T-helper 1 cell treated with Interleukin-12 subunit alpha and Interleukin-12 subunit beta and Interleukin-4 antibody, amounts not matched to agents 30 μg/mL and 1 μg/mL, for 36 hours (primary cell): Measurements from ENCODE around the gene TTC27.
A peak's percentile ranks its signal among the peaks of the same experiment; 100 is the strongest.

Experiments
- H3K27ac Mint-ChIP-seq: one replicate; pipeline ENCODE4 v1.8.0; 2021; ENCODE audit warnings: mild to moderate bottlenecking, mixed read lengths
- H3K27me3 Mint-ChIP-seq: one replicate; pipeline ENCODE4 v1.8.0; 2021; ENCODE audit warnings: low read depth, mixed read lengths
- H3K36me3 Mint-ChIP-seq: one replicate; pipeline ENCODE4 v1.8.0; 2021; ENCODE audit warnings: low read depth, mixed read lengths
- H3K4me1 Mint-ChIP-seq: one replicate; pipeline ENCODE4 v1.8.0; 2021; ENCODE audit warnings: low read depth, mixed read lengths
- H3K4me3 Mint-ChIP-seq: one replicate; pipeline ENCODE4 v1.8.0; 2021; ENCODE audit warnings: mild to moderate bottlenecking, moderate library complexity, mixed read lengths
- H3K9me3 Mint-ChIP-seq: one replicate; pipeline ENCODE4 v1.8.0; 2021; ENCODE audit warnings: mixed read lengths

Gene TTC27

GRCh38 chr2:32697156-32697555 lies 69.3 kb downstream of the TTC27 start:
- no peaks in the 10 kb centered on the region for H3K9me3 Mint-ChIP-seq
- H3K4me1 Mint-ChIP-seq: peaks cover 11% of the 10 kb centered on the region
- H3K27ac Mint-ChIP-seq: no peak overlapping the region
- no peaks in the 10 kb centered on the region for H3K27me3 Mint-ChIP-seq
- no peak overlapping the region for H3K4me3 Mint-ChIP-seq
- H3K36me3 Mint-ChIP-seq: no peaks in the 10 kb centered on the region

GRCh38 chr2:32699151-32699550 lies 71.3 kb downstream of the TTC27 start:
- no peaks in the 10 kb centered on the region for H3K9me3 Mint-ChIP-seq
- H3K4me1 Mint-ChIP-seq: peaks cover 17% of the 10 kb centered on the region
- H3K36me3 Mint-ChIP-seq: peaks cover 3% of the 10 kb centered on the region
- no peaks in the 10 kb centered on the region for H3K27me3 Mint-ChIP-seq
- H3K4me3 Mint-ChIP-seq: no peak overlapping the region
- no peak overlapping the region for H3K27ac Mint-ChIP-seq

GRCh38 chr2:32701806-32702205 lies 74.0 kb downstream of the TTC27 start:
- peaks cover 17% of the 10 kb centered on the region for H3K4me1 Mint-ChIP-seq
- peak overlapping the region; percentile 41 for H3K27ac Mint-ChIP-seq
- peaks cover 5% of the 10 kb centered on the region for H3K36me3 Mint-ChIP-seq
- H3K4me3 Mint-ChIP-seq: no peak overlapping the region
- H3K9me3 Mint-ChIP-seq: no peaks in the 10 kb centered on the region
- no peaks in the 10 kb centered on the region for H3K27me3 Mint-ChIP-seq

GRCh38 chr2:32702303-32703064 lies 74.6 kb downstream of the TTC27 start:
- Mint-ChIP-seq H3K4me1 (peaks cover 17% of the 10 kb centered on the region), H3K27ac (peak overlapping the region; percentile 55), H3K36me3 (peaks cover 5% of the 10 kb centered on the region), H3K9me3 (no peaks in the 10 kb centered on the region), H3K4me3 (no peak overlapping the region), H3K27me3 (no peaks in the 10 kb centered on the region)

- Mint-ChIP-seq H3K27ac (no peak overlapping the region), H3K27me3 (no peaks in the 10 kb centered on the region), H3K4me3 (no peak overlapping the region), H3K4me1 (peaks cover 8% of the 10 kb centered on the region), H3K9me3 (no peaks in the 10 kb centered on the region), H3K36me3 (peaks cover 5% of the 10 kb centered on the region)
Observed at GRCh38 chr2:32706815-32707579, 79.1 kb downstream of the TTC27 start.

- peaks cover 2% of the 10 kb centered on the region for H3K4me1 Mint-ChIP-seq
- peaks cover 5% of the 10 kb centered on the region for H3K36me3 Mint-ChIP-seq
- H3K4me3 Mint-ChIP-seq: no peak overlapping the region
- no peaks in the 10 kb centered on the region for H3K27me3 Mint-ChIP-seq
- no peak overlapping the region for H3K27ac Mint-ChIP-seq
- H3K9me3 Mint-ChIP-seq: no peaks in the 10 kb centered on the region
Observed at GRCh38 chr2:32711219-32711618, 83.4 kb downstream of the TTC27 start.

- Mint-ChIP-seq H3K36me3 (peaks cover 7% of the 10 kb centered on the region), H3K4me3 (no peak overlapping the region), H3K27ac (no peak overlapping the region), H3K4me1 (peaks cover 2% of the 10 kb centered on the region), H3K27me3 (no peaks in the 10 kb centered on the region), H3K9me3 (no peaks in the 10 kb centered on the region)
Observed at GRCh38 chr2:32711908-32712501, 84.2 kb downstream of the TTC27 start.

GRCh38 chr2:32712870-32713269 lies 85.0 kb downstream of the TTC27 start:
- Mint-ChIP-seq H3K4me3 (no peak overlapping the region), H3K9me3 (no peaks in the 10 kb centered on the region), H3K4me1 (peaks cover 2% of the 10 kb centered on the region), H3K27ac (no peak overlapping the region), H3K27me3 (no peaks in the 10 kb centered on the region), H3K36me3 (peaks cover 8% of the 10 kb centered on the region)

- Mint-ChIP-seq H3K27ac (no peak overlapping the region), H3K36me3 (peaks cover 8% of the 10 kb centered on the region), H3K4me3 (no peak overlapping the region), H3K9me3 (no peaks in the 10 kb centered on the region), H3K4me1 (peaks cover 2% of the 10 kb centered on the region), H3K27me3 (no peaks in the 10 kb centered on the region)
Observed at GRCh38 chr2:32714521-32714920, 86.7 kb downstream of the TTC27 start.

GRCh38 chr2:32715391-32715841 lies 87.6 kb downstream of the TTC27 start:
- H3K4me1 Mint-ChIP-seq: peaks cover 2% of the 10 kb centered on the region
- H3K27ac Mint-ChIP-seq: no peak overlapping the region
- H3K36me3 Mint-ChIP-seq: peaks cover 8% of the 10 kb centered on the region

GRCh38 chr2:32715981-32716380 lies 88.1 kb downstream of the TTC27 start:
- Mint-ChIP-seq H3K27me3 (no peaks in the 10 kb centered on the region), H3K36me3 (peaks cover 8% of the 10 kb centered on the region), H3K4me3 (no peak overlapping the region), H3K4me1 (peaks cover 2% of the 10 kb centered on the region), H3K9me3 (no peaks in the 10 kb centered on the region), H3K27ac (no peak overlapping the region)

More at GRCh38 chr2:32715391-32715841, 87.6 kb downstream of the TTC27 start:
- H3K9me3 Mint-ChIP-seq: no peaks in the 10 kb centered on the region
- H3K4me3 Mint-ChIP-seq: no peak overlapping the region
- no peaks in the 10 kb centered on the region for H3K27me3 Mint-ChIP-seq

- Mint-ChIP-seq H3K27ac (no peak overlapping the region), H3K9me3 (no peaks in the 10 kb centered on the region), H3K4me3 (no peak overlapping the region), H3K4me1 (peaks cover 2% of the 10 kb centered on the region), H3K27me3 (no peaks in the 10 kb centered on the region), H3K36me3 (peaks cover 8% of the 10 kb centered on the region)
Observed at GRCh38 chr2:32716598-32716997, 88.7 kb downstream of the TTC27 start.

GRCh38 chr2:32718752-32719151 lies 90.9 kb downstream of the TTC27 start:
- H3K36me3 Mint-ChIP-seq: peaks cover 10% of the 10 kb centered on the region
- H3K27me3 Mint-ChIP-seq: no peaks in the 10 kb centered on the region
- no peak overlapping the region for H3K27ac Mint-ChIP-seq
- H3K4me1 Mint-ChIP-seq: peaks cover 6% of the 10 kb centered on the region
- H3K4me3 Mint-ChIP-seq: no peak overlapping the region
- peaks cover 6% of the 10 kb centered on the region for H3K9me3 Mint-ChIP-seq

GRCh38 chr2:32719430-32719829 lies 91.6 kb downstream of the TTC27 start:
- H3K27me3 Mint-ChIP-seq: no peaks in the 10 kb centered on the region
- H3K9me3 Mint-ChIP-seq: peaks cover 6% of the 10 kb centered on the region
- no peak overlapping the region for H3K4me3 Mint-ChIP-seq
- peaks cover 10% of the 10 kb centered on the region for H3K36me3 Mint-ChIP-seq
- no peak overlapping the region for H3K27ac Mint-ChIP-seq
- peaks cover 6% of the 10 kb centered on the region for H3K4me1 Mint-ChIP-seq
